GM18907 (cell line): ENCODE measurements around the gene PLA2G2E.

Experiments
- ATAC-seq: cut with Tn5 transposase; IDR thresholded peaks from one replicate; pipeline ENCODE4 v1.9.1; 2021; ENCODE audit warnings: mild to moderate bottlenecking, moderate library complexity; ENCODE audit not compliant: unreplicated experiment

PLA2G2E gene, protein sequence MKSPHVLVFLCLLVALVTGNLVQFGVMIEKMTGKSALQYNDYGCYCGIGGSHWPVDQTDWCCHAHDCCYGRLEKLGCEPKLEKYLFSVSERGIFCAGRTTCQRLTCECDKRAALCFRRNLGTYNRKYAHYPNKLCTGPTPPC

DNA sequence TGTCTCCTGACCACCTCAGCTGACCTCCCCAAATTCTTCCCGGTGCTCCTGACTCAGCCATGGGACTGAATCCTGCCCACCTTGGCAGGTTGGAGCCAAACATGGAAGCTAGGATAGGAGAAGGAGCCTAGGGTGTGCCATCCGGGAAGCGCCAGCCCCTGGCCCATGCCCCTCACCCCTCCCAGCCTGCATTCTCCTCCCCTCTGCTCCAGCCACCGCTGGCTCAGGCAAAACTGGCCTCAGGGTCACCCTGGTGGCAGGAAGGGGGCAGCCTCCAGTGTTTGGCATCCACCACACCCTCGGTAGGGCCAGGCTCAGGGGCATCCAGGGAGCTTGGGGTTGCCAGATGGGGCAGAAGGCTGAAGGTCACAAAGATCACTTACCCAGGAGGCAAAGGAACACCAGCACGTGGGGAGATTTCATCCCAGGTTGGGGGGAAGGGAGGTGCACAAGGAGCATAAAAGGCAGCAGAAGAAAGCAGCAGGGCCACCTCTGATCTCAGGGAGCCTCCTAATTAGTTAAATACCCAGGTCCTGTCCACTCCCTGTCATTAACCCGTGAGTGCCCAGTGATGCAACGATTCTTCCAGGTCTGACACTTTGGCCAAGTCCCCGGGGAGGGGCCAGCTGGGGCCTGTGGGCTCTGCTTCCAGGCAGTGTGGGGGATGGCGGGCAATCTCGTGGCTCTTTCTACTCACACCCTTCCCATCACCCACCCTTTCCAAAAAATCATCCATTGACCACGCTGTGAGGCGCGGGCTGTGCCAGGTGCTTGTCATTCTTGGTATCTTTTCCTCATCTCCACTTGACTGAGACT lies at the start of gene PLA2G2E:
Gene PLA2G2E, minus strand, starts transcription at position 481 of the 816 bp plus-strand sequence. Its CDS starts 58 bp downstream, at position 423.
- no peak for ATAC-seq

DNA sequence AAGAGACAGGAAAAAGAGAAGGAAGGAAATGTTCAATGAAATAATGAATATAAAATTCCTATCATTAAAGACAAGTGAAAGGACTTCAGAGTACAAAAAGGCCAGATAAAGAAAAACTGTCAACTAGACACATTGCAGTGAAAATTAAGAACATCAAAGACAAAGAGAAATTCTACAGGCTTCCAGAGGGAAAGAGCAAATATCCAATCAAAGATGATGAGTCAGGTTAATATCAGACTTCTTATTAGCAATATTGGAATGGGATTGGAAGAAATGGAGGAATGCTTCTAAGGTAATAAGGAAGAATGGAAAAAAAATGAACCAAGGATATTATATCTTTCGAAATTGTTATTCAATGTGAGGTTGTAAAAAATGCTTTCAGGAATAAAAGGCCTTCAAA lies 48.2 kb upstream of the PLA2G2E start:
- ATAC-seq: no peak

GRCh38 chr1:19969898-19970660 lies 46.7 kb upstream of the PLA2G2E start:
- no peak for ATAC-seq

- no peak for ATAC-seq
Observed at GRCh38 chr1:19967808-19968207, 44.4 kb upstream of the PLA2G2E start.

DNA sequence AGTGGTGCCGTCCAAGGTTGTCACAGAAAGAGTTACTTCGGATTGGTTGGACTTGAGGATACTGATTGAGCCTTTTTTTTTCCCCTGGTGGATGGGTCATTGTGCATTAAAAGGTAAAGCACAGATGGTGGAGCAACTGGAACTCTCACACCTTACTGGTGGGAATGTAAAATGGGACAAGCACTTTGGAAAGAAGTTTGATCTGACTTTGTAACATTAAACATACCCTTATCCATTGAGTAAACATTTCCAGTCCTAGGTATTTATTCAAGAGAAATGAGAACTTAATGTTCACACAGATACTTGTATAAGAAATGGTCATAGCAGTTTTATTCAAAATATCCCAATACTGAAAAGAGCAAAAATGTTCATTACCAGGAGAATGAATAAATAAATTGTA lies 41.1 kb upstream of the PLA2G2E start:
- no peak for ATAC-seq

- ATAC-seq: no peak
Observed at GRCh38 chr1:19963636-19964035, 40.2 kb upstream of the PLA2G2E start.

- no peak for ATAC-seq
Observed at GRCh38 chr1:19960591-19960990, 37.2 kb upstream of the PLA2G2E start.

- no peak for ATAC-seq
Observed at GRCh38 chr1:19957779-19958178, 34.4 kb upstream of the PLA2G2E start.

DNA sequence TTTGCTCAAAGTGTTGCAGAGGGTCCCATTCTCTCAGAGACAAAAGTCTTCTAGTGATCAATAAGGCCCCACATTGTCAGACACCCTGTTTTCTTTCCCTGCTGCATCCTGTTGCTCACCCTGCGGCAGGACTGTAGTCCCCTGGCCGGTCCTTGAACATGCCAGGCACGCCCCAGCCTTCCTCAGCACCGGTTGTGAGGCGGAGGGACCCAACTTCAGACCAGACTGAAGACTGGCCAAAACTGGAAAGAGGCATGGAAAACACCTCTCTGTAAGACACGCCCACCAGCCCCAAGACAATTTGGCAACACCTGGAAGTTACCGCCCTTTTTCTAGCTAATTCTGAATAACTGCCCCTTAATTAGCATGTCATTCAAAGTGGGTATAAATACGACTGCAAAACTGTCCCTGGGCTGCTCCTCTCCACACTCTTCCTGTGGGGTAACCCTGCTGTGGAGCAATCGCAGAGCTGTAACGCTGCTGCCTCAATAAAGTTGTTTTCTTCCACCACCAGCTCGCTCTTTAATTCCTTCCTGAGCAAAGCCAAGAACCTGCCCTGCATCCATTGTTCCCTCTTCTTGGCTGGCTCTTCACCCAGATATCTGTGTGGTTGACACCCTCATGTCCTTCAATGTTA lies 32.2 kb upstream of the PLA2G2E start:
- ATAC-seq: no peak

DNA sequence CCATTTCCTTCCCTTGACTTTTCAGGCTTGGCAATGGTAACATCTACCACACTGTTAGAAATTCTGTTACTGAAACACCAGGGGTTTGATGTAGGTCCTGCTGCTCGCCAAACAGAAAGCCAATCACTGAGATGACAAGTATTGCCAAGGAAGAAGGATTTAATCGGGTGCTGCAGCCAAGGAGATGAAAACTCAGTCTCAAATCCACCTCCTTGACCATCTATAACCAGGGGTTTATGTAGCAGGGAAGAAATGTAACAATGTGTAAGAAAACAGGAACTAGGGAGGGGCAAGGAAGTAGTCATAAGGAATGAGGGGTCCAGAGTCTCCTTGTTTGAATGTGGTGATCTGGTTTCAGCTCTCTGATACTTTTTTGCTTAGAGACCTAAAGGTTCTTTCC lies 30.6 kb upstream of the PLA2G2E start:
- ATAC-seq: no peak

- ATAC-seq: no peak
Observed at GRCh38 chr1:19949016-19949415, 25.6 kb upstream of the PLA2G2E start.

- ATAC-seq: no peak
Observed at GRCh38 chr1:19946971-19947370, 23.6 kb upstream of the PLA2G2E start.

GRCh38 chr1:19946331-19946751 lies 22.9 kb upstream of the PLA2G2E start:
- ATAC-seq: no peak

- no peak for ATAC-seq
Observed at GRCh38 chr1:19945914-19946313, 22.5 kb upstream of the PLA2G2E start.

- no peak for ATAC-seq
Observed at GRCh38 chr1:19942657-19943056, 19.2 kb upstream of the PLA2G2E start.

DNA sequence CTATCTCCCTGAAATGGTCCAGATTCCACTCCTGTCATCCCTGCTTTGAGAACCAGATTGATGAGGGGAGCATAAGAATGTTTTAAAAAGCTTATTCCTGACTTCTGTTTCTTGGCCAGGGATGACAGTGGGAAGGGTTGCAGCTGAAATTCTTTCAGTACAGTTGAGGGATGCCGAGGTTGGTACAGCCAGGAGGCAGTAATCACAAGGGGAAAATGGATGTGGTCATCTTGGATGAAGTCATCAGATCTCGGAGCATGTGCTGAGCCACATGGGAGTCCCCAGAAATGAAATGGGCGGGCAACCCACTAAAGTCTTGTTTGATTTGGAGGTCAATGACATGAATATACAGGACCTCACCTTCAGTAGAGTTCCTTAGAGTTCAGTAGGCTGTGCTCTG lies 18.7 kb upstream of the PLA2G2E start:
- no peak for ATAC-seq

DNA sequence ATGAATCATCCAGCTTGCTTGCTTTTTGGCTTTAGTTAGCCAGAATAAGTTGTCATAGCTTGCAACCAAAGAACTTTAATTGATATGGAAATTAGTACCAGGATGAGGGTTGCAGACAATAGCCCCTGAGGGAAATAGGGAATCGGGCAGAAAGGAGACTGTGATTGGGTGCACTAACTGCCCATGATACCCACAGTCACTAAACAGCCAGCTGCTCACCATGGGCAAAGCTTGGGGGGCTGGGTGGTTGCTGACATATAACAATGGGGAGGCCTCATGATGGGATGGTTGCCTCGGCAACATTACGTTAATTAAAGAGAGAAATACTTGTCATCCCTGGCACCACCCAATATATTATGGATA lies 17.8 kb upstream of the PLA2G2E start:
- no peak for ATAC-seq

- ATAC-seq: no peak
Observed at GRCh38 chr1:19940486-19941205, 17.2 kb upstream of the PLA2G2E start.

DNA sequence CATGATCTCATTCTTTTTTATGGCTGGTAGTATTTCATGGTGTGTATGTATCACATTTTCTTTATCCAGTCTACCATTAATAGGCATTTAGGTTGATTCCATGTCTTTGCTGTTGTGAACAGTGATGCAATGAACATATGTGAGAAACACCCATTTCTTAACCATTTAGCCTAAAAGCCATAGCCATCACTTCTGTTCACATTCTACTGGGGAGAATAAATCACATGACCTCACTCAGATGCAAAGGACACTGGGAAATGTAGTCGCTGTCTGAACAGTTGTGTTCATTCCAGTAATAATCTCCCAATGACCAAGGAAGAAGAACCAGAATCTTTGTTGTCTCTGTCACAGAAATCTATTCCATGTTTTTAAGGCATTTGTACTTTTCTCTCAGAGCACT lies 15.1 kb upstream of the PLA2G2E start:
- no peak for ATAC-seq

- ATAC-seq: no peak
Observed at GRCh38 chr1:19936061-19936750, 12.8 kb upstream of the PLA2G2E start.
